ENCODE measurements around the gene CSTA. TPM values are rescaled to one million over a fixed set of nuclear protein-coding genes. Genes with fewer than 3 reads are reported as not detected.

CSTA gene
- total RNA-seq, 1 experiment from 2014 or later: not detected

GRCh38 chr3:122322095-122323075 lies 2.7 kb upstream of the CSTA start:
- peak; percentile 28 for DNase-seq (ENCODE audit: low spot score)

DNA sequence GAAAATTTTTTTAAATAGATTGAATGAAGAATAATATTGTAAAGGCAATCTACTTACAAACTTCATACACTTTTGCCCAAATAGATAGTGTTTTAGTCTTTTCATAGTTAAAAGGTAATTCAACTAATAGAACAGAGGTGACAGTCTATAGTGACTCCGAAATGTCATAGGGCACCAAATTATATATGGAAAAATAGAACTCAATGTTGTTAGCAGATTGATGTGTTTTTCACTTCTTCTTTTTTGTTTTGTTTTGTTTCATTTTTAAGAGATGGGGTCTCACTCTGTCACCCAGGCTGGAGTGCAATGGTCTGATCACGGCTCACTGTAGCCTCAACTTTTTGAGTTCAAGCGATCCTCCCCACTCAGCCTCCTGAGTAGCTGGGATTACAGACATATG lies 721 bp downstream of the CSTA start:
- DNase-seq (ENCODE audit: low spot score): no peak

DNA sequence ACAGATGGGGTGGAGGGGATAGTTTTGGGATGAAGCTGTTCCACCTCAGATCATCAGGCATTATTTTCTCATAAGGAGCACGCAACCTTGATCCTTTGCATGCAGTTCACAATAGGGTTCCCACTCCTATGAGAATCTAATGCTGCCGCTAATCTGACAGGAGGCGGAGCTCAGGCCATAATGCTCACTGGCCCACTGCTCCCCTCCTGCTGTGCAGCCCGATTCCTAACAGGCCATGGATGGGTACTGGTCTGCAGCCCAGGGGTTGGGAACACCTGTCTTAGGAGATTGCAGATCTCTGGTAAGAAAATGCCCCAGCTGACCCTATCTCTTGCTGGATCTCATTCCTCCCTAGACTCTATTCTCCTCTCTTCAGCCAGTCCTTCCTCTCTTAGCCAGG lies 6.8 kb downstream of the CSTA start:
- DNase-seq (ENCODE audit: low spot score): no peak

- no peak for DNase-seq (ENCODE audit: low spot score)
These were observed 7.5 kb downstream of the CSTA start for GRCh38 chr3:122332551-122332950.

- no peak for DNase-seq (ENCODE audit: low spot score)
These were observed 17.8 kb downstream of the CSTA start for GRCh38 chr3:122342803-122343202.

DNA sequence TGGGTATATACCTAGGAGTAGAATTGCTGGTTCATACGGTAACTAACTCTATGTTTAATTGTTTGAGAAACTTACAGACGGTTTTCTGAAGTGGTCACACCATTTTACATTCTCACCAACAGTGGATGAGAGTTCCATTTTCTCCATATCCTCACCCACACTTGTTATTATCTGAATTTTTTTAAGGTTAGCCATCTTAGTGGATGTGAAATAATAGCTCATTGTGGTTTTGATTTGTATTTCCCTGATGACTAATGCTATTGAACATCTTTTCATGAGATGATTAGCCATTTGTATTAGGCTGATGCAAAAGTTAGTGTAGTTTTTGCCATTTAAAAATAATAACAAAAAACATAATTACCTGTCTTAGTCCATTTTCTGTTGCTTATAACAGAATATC lies 18.6 kb downstream of the CSTA start:
- DNase-seq (ENCODE audit: low spot score): no peak

DNA sequence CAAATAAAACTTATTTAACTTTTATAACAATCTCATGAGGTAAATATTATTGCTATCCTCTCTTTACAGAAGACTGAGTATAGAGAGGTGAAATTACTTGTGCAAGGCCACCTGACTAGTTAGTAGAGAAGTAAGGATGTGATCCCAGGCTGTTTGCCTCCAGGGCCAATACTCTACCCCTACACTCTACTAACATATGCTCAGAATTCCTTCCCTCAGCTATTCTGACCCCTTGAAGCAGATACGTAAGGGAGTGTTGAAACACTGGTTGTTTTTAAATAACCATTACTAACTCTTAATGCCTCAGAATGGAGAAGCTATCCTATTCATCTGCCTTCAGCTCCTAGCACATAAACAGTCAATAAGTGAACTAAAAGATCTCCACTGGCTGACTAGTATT lies 24.1 kb downstream of the CSTA start:
- DNase-seq (ENCODE audit: low spot score): no peak

- no peak for DNase-seq (ENCODE audit: low spot score)
These were observed 25.9 kb downstream of the CSTA start for GRCh38 chr3:122350814-122351418.

GRCh38 chr3:122351612-122352011 lies 26.6 kb downstream of the CSTA start:
- no peak for DNase-seq (ENCODE audit: low spot score)

DNA sequence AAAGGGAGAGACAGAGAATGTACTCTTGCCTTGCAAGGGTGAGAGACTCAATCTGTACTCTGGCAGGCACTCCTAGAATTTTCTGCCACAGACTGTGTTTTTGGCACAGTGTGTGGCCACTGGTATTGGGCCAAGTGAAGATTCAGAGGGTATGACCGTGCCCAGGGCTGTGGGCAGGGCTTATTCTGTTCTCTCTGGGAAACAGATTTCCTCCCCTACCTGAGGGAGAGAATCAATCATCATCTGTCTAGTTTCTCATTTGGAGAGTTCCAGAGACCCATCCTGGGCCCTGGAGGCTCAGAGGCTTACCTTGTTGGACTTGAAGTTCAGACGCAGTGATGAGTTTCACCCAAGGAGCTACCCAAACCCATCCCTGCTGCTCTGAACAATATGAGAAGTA lies 28.2 kb downstream of the CSTA start:
- no peak for DNase-seq (ENCODE audit: low spot score)

- DNase-seq (ENCODE audit: low spot score): no peak
These were observed 28.9 kb downstream of the CSTA start for GRCh38 chr3:122353893-122354401.

DNA sequence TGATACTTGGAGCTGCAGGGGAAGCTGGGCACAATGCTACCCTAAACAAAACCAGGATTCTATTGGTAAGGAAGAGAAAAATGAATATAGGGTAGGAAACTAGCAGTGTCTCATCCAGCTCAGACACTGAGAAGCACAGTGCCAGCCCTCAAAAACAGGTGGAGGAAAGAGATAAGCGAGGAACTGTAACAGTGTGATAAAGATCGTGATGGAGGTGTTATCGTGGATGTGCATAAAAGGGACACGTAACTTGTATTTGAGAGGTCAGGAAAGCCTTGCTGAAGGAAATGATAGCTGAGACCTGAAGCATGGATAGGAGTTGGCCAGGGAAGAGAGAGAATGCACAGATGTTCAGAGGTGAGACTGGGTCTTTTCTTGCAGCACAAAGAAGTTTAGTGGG lies 30.6 kb downstream of the CSTA start:
- no peak for DNase-seq (ENCODE audit: low spot score)

DNA sequence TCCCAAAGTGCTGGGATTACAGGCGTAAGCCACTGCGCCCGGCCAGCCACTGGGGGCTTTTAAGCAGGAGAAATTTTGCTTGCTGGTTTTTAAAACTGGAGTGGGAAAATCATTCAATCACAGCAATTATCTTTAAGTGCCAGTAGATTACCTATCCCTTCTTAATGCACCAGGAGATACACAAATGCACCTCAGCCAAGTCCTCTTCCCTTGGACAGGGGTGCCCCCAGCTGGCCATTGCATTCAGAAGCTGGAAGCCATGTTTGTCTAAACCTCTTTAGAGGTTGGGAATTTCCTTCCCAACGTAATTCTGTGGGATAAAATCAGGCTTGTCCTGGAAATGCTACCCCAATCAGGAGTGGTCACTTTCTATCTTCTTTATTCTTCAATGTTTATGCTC lies 31.4 kb downstream of the CSTA start:
- DNase-seq (ENCODE audit: low spot score): peak; percentile 84

- DNase-seq (ENCODE audit: low spot score): no peak
These were observed 33.0 kb downstream of the CSTA start for GRCh38 chr3:122357828-122358702.

GRCh38 chr3:122358703-122359032 lies 33.6 kb downstream of the CSTA start:
- DNase-seq (ENCODE audit: low spot score): no peak

DNA sequence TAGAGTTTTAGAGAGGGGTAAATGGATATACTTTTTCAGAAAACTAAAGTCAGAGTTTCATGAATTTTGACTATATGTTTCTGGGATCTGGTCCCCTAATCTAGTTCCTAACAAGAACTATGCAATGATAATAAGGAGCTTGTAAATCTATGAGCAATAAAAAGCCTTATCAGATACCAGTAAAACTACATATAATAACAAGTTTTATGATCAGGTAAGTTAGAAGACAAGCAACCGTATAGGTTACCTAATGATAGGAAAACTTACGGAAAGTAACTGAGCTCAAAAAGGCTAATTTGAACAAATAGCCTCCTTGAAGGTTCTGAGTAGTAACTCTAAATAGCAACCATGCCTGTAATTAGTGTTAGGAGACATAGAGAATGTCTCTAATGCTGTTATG lies 37.0 kb downstream of the CSTA start:
- DNase-seq (ENCODE audit: low spot score): no peak

DNA sequence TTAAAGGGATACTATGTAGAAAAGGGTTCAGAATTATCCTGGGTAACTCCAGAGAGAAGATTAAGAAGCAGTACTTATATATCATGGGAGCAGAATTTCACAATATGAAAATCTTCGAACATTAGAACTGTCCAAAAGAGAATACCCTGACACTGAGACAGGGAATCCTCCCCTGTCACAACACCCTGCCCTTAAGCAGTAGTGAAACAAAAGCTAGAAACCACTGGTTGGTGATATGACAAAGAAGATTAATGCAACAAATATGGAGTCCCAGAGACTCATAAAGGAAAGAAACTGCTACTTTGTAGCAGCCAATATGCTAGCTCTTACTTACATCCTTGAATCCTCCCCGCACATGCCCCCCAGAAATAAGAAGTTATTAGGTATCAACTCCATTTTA lies 39.4 kb downstream of the CSTA start:
- no peak for DNase-seq (ENCODE audit: low spot score)

DNA sequence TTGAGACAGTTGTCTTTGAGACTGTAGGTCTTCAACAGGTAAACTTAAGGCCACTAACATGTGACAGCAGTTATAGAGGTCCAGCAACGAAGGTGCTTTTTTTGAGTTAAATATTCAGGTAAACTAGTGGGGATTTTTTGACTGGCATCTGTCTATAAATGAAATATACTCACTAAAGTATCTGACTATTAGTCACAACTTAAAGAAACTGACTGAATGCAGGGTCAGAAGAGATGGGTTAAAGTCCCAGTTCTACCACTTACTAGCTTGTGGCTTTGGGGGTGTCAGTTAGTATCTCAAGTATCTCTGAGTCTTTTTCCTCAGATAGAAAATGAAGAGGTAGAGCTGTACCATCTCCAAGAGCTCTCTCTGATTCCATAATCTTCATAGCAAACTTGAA lies 40.0 kb downstream of the CSTA start:
- peak; percentile 12 for DNase-seq (ENCODE audit: low spot score)

GRCh38 chr3:122365582-122366378 lies 40.7 kb downstream of the CSTA start:
- DNase-seq (ENCODE audit: low spot score): peak; percentile 92

DNA sequence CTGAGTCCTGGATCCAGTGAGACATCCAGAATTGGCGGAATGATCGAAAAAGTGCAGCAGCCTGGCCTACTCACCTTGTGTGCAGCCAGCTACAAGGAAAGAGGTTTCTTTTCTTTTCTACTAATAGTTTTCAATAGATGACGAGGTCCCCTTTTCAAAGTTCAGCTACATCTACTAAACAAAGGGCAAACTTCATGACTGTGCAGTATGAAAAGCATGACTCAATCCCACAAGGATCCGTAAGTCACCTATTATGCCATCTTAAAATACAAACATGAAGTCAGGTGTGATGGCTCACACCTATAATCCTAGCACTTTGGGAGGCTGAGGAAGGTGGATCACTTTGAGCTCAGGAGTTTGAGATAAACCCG lies 41.3 kb downstream of the CSTA start:
- DNase-seq (ENCODE audit: low spot score): peak; percentile 38

DNA sequence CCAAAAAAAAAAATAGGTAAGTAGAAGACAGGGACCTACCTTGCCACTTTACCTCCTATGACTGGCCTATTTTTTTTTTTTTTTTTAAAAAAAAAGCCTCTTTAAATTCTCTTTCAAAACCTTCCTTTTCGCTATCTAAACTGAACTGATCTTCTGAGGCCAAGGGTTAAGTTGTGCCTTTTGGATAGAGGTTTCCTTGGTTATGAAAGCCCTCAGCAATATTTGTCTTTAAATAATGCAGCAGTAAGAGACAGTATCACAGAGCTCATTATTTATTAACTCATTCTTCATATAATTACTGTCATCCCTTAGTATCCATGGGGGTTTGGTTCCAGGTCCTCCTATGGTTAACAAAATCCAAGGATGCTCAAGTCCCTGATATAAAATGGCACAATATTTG lies 49.0 kb downstream of the CSTA start:
- no peak for DNase-seq (ENCODE audit: low spot score)
